Gastrocnemius medialis (tissue), 4 donors: ENCODE data around the gene GRID1. TPM values are rescaled to one million over a fixed set of nuclear protein-coding genes. Genes with fewer than 3 reads are reported as not detected.

Source experiments
- ATAC-seq, 2 donors: fragments of 150-250 bp; one replicate each; pipeline ENCODE4 v1.9.1; 2016
- DNase-seq, 2 donors: peaks; one replicate each; pipeline ENCODE4 v3.0.0-alpha.2; 2019
- H3K27ac ChIP-seq, 4 donors: fragments of 200-600 bp; sonication (generic); 1 replicate in 1 of 4; 2 replicates in 3 of 4; pipeline ENCODE4 v1.5.1; 2016 to 2018; ENCODE audit warnings: mild to moderate bottlenecking in 2 of 4, moderate library complexity in 1 of 4
- H3K27me3 ChIP-seq, 3 donors: fragments of 200-600 bp; sonication (generic) in 2 of 3; 1 replicate in 1 of 3; 2 replicates in 2 of 3; pipeline versions ENCODE4 v1.5.1 to v1.6.0; 2016 to 2019; ENCODE audit warnings: mild to moderate bottlenecking in 1 of 3, moderate library complexity in 1 of 3
- H3K36me3 ChIP-seq, 2 donors: fragments of 200-600 bp; sonication (generic) in 1 of 2; one replicate each; pipeline ENCODE4 v1.5.1; 2017 to 2018
- H3K4me1 ChIP-seq, 2 donors: fragments of 200-600 bp; sonication (generic) in 1 of 2; one replicate each; pipeline ENCODE4 v1.5.1; 2016 to 2017; ENCODE audit warnings: mild to moderate bottlenecking in 2 of 2
- H3K4me3 ChIP-seq, 4 donors: fragments of 200-600 bp; sonication (generic) in 3 of 4; 1 replicate in 1 of 4; 2 replicates in 3 of 4; pipeline ENCODE4 v1.5.1; 2016 to 2019; ENCODE audit warnings: mild to moderate bottlenecking in 2 of 4
- H3K9me3 ChIP-seq, 3 donors: fragments of 200-600 bp; sonication (generic) in 2 of 3; 1 replicate in 1 of 3; 2 replicates in 2 of 3; pipeline ENCODE4 v1.5.1; 2016 to 2019
- POLR2A ChIP-seq, 2 donors: fragments of 450-650 bp; IDR thresholded peaks; one replicate each; pipeline ENCODE4 v1.6.1; 2017; ENCODE audit warnings: antibody characterized with exemption in 2 of 2, mild to moderate bottlenecking in 2 of 2, moderate library complexity in 2 of 2
- in situ Hi-C, 4 donors: fragments of 200-750 bp; cut with MboI; loops; one replicate each; pipeline versions ENCODE4 v1.15.0 to v1.8.0; 2017; ENCODE audit warnings: low sequenced_read_pairs in 4 of 4
- intact Hi-C: fragments of 100-400 bp; cut with DNase I; formaldehyde crosslinking; loops from one replicate; pipeline ENCODE4 v1.15.1; 2023; ENCODE audit warnings: low total_unique reads
- total RNA-seq, 4 donors: library from RNA; depleted of rRNA; stranded (reverse); fragments of >200 nt; gene quantifications; one replicate each; pipeline versions ENCODE4 v1.1.0 to v1.2.3, GENCODE V29; 2016
- TF ChIP-seq, protein P1 (sequence below), 5 experiments: fragments of 450-650 bp in 3 of 5; fragments of 200-600 bp in 2 of 5; sonication (generic) in 2 of 5; IDR thresholded peaks in 4 of 5; conservative IDR thresholded peaks in 1 of 5; 1 replicate in 4 of 5; 2 replicates in 1 of 5; pipeline ENCODE4 v1.5.1; 2016 to 2019; ENCODE audit warnings: antibody characterized with exemption in 5 of 5, mild to moderate bottlenecking in 3 of 5, moderate library complexity in 3 of 5

Gene GRID1
- total RNA-seq, 4 donors from 2014 or later = 0.17 to 1.4 (median 0.79) TPM

DNA sequence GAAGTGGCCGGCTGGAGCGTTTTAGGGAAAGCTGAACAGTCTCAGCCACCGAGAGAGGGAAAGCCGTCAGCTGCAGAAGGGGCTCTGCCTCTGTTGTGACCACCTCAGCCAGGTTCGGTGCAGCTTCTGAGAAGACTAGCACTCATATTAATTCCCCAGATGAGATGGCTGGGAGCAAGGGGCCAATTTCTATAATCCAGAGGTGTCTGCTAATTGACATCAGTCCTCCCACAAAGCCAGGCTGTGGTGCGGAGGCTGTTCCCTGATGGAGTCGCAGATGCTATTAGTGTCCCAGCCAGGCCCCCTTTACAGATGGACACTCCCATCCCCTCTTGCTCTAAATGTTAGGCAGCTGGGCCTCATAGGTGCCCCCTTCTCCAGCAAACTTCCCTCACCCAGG, 133.5 kb downstream of the GRID1 start:
- intact Hi-C loops (no loop called here), in situ Hi-C loops (no loop called here)
- H3K36me3 ChIP-seq = no peaks in the 10 kb centered on the region
- no peaks in the 10 kb centered on the region for H3K4me1 ChIP-seq
- TF ChIP-seq, protein P1, sequence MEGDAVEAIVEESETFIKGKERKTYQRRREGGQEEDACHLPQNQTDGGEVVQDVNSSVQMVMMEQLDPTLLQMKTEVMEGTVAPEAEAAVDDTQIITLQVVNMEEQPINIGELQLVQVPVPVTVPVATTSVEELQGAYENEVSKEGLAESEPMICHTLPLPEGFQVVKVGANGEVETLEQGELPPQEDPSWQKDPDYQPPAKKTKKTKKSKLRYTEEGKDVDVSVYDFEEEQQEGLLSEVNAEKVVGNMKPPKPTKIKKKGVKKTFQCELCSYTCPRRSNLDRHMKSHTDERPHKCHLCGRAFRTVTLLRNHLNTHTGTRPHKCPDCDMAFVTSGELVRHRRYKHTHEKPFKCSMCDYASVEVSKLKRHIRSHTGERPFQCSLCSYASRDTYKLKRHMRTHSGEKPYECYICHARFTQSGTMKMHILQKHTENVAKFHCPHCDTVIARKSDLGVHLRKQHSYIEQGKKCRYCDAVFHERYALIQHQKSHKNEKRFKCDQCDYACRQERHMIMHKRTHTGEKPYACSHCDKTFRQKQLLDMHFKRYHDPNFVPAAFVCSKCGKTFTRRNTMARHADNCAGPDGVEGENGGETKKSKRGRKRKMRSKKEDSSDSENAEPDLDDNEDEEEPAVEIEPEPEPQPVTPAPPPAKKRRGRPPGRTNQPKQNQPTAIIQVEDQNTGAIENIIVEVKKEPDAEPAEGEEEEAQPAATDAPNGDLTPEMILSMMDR (IDR thresholded peaks at IDR 0.05 in 4 of 5, conservative IDR thresholded peaks at IDR 0.05 in 1 of 5) = no peak
- no peak for ATAC-seq
- no peaks in the 10 kb centered on the region for H3K9me3 ChIP-seq
- no peak for DNase-seq
- H3K27ac ChIP-seq = no peak overlapping the region
- no peaks in the 10 kb centered on the region for H3K27me3 ChIP-seq
- no peak overlapping the region for H3K4me3 ChIP-seq

DNA sequence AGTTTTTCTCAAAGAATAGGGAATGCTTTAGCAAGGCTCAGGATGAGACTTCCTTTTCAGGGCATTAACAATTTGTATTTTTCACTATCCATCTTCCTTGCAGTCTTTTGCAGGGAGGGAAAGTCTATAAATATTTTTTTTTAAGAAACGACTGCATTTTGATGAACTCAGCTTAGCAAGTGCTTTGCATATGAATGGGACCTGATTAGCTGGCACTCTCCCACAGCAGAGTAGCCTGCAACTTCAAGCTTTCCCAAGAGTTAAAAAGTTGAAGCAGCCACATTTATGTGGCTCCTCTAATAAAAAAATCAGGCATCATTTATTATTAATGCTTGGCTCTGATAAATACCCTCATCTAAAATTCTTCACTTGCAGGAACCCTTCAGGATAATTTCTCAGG, 134.0 kb downstream of the GRID1 start:
- TF ChIP-seq POLR2A (IDR thresholded peaks at IDR 0.05) = no peak
- TF ChIP-seq, protein P1 (IDR thresholded peaks at IDR 0.05 in 4 of 5, conservative IDR thresholded peaks at IDR 0.05 in 1 of 5) = no peak
- no peaks in the 10 kb centered on the region for H3K4me1 ChIP-seq
- in situ Hi-C loops (no loop called here), intact Hi-C loops (no loop called here)
- H3K9me3 ChIP-seq = no peaks in the 10 kb centered on the region
- DNase-seq = no peak
- H3K27ac ChIP-seq = no peak overlapping the region
- no peak overlapping the region for H3K4me3 ChIP-seq
- ATAC-seq = no peak
- H3K36me3 ChIP-seq = no peaks in the 10 kb centered on the region
- no peaks in the 10 kb centered on the region for H3K27me3 ChIP-seq

DNA sequence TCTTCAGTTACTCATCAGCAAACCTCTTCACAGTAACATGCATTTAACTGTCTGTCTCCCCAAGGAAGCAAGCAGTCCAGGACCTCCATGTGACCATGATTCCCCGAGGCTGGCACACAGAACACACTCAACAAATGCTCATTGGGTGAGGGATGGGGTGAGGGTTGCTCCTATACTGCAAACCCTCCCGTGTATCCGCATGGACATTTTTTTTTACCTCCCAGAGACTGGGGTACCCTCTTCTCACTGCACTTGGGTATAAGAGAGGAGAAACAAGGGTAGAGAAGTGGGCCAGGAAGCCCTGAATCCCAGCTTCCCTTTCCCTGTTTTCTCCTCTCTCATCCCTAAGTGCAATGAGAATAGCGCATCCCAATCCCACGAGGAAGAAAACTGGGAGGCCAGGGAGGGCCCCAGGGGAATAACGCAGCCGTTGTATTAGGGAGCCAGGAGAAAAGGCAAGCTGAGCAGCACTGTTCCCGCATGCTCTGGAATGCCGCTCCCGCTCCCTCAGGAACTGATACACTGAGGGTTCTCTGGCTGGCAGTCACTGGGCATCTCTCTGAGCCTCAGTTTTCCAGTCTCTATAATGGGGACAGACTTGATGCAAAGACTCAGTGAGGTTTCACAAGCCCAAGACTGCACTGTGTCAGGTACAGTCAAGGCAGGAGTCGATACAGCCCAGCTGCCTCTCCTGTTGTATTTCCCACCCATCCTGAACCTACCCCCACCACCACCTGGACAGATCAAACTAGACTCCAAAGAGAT, 134.6 kb downstream of the GRID1 start:
- ATAC-seq = no peak
- Histone ChIP-seq H3K36me3 (no peaks in the 10 kb centered on the region), H3K27ac (no peak overlapping the region), H3K27me3 (no peaks in the 10 kb centered on the region), H3K9me3 (no peaks in the 10 kb centered on the region), H3K4me3 (no peak overlapping the region), H3K4me1 (no peaks in the 10 kb centered on the region)
- intact Hi-C loops = no loop called here
- DNase-seq = no peak
- TF ChIP-seq POLR2A (IDR thresholded peaks at IDR 0.05) = no peak
- TF ChIP-seq, protein P1 (IDR thresholded peaks at IDR 0.05 in 4 of 5, conservative IDR thresholded peaks at IDR 0.05 in 1 of 5) = no peak
- in situ Hi-C loops = no loop called here

DNA sequence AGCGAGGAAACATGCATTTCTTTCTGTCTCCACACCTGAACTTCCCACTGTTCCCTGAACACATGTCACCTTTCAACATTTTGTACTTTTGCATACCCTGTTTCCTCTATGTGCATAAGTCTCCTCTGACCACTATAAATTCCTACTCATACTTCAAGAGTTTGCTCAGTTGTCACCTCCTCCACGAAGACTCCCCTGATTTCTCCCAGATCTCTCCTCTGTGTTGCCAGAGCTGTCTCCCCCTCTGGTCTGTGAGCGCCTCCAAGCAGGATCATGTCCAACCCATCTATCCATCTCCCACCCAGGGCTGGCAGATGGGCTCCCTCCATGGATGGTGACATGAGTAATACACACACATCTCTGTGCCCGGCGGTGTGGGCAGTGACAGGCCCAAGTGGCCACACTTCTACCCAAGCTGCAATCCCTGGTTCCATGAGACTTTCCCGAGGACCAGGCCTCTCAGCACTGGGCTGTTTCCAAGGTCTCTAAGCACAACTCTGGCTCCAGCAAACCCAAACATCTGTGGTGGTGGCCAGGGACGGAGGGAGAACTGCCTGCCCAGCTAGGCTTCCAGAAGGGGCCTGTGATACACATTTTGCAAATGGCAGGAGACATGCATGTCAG, 135.9 kb downstream of the GRID1 start:
- Histone ChIP-seq H3K9me3 (no peaks in the 10 kb centered on the region), H3K4me3 (no peak overlapping the region), H3K36me3 (no peaks in the 10 kb centered on the region), H3K27me3 (no peaks in the 10 kb centered on the region), H3K4me1 (no peaks in the 10 kb centered on the region), H3K27ac (no peak overlapping the region)
- ATAC-seq (no peak), DNase-seq (no peak)
- TF ChIP-seq, protein P1 (IDR thresholded peaks at IDR 0.05 in 4 of 5, conservative IDR thresholded peaks at IDR 0.05 in 1 of 5) = no peak
- no peak for TF ChIP-seq POLR2A (IDR thresholded peaks at IDR 0.05)
- in situ Hi-C loops (no loop called here), intact Hi-C loops (no loop called here)
